HepG2 (cell line): ENCODE data around the gene MLST8. TPM values are rescaled to one million over a fixed set of nuclear protein-coding genes. Genes with fewer than 3 reads are reported as not detected.

ENCODE experiments used
- ATAC-seq: fragments of 200-7000 bp; cut with Tn5 transposase; 3 replicates; pipeline ENCODE4 v1.9.1; 2020; ENCODE audit warnings: mild to moderate bottlenecking, moderate library complexity
- BruUV-seq: library from RNA; stranded (reverse); fragments of 400-500 nt; replicated peaks from 2 replicates; lab custom pipeline; 2021; lab: Mats Ljungman, UMichigan
- CTCF ChIA-PET: fragments of 300-600 bp; formaldehyde crosslinking; extraction: SDS; loops from one replicate; lab custom pipeline; 2021; ENCODE audit warnings: low total read pairs, inconsistent platforms, low intra/inter-chr PET ratio; lab: Yijun Ruan, JAX
- POLR2A ChIA-PET: fragments of 350-600 bp; sonication (Branson Sonifier 250); formaldehyde crosslinking; loops from one replicate; lab custom pipeline; 2020; ENCODE audit warnings: antibody characterized with exemption, inconsistent platforms; lab: Yijun Ruan, JAX
- DNase-seq: peaks from one replicate; pipeline ENCODE4 v3.0.0-alpha.2; 2015; ENCODE audit warnings: low spot score
- FAIRE-seq: peaks from 3 replicates; lab custom pipeline; 2011; peaks lifted over from hg19 to GRCh38; lab: Jason Lieb, UNC
- H2AFZ ChIP-seq: one replicate; pipeline ENCODE4 v1.6.1; 2011; ENCODE audit warnings: low read length, inconsistent platforms
- H3K27ac ChIP-seq: fragments of 300-600 bp; 3 replicates; pipeline ENCODE4 v1.8.0; 2011; ENCODE audit warnings: mixed run types, mild to moderate bottlenecking, mixed read lengths, low read length, inconsistent platforms; ENCODE audit not compliant: insufficient read depth; ENCODE audit errors: extremely low read length
- H3K27me3 ChIP-seq, 2 experiments: fragments of 200-600 bp in 1 of 2; 2 replicates in 1 of 2; 3 replicates in 1 of 2; pipeline versions ENCODE4 v1.6.0 to v1.8.0; 2011; ENCODE audit warnings: low read length in 2 of 2, mild to moderate bottlenecking in 2 of 2, moderate library complexity in 2 of 2, inconsistent platforms in 1 of 2; ENCODE audit not compliant: insufficient read depth in 2 of 2, control insufficient read depth in 1 of 2
- H3K36me3 ChIP-seq, 2 experiments: fragments of 200-600 bp in 1 of 2; replicated peaks in 1 of 2; 2 replicates in 1 of 2; 3 replicates in 1 of 2; pipeline versions ENCODE4 v1.5.1 to v1.8.0; 2011; ENCODE audit warnings: low read length in 2 of 2, inconsistent platforms in 1 of 2; ENCODE audit not compliant: insufficient read depth in 2 of 2, control insufficient read depth in 1 of 2
- H3K4me1 ChIP-seq: 2 replicates; pipeline ENCODE4 v1.5.1; 2012; ENCODE audit warnings: low read length, inconsistent platforms; ENCODE audit not compliant: insufficient read depth
- H3K4me2 ChIP-seq: 2 replicates; pipeline ENCODE4 v1.6.0; 2011; ENCODE audit warnings: low read depth, low read length, inconsistent platforms
- H3K4me3 ChIP-seq, 3 experiments: fragments of 200-600 bp in 1 of 3; sonication (generic), shearing (Covaris generic) in 1 of 3; replicated peaks in 1 of 3; 2 replicates each; pipeline ENCODE4 v1.5.1; 2011 to 2016; ENCODE audit warnings: low read length in 3 of 3, inconsistent platforms in 2 of 3, low read depth in 2 of 3, mild to moderate bottlenecking in 2 of 3, control low read depth in 1 of 3, mixed read lengths in 1 of 3; ENCODE audit not compliant: insufficient read depth in 1 of 3
- H3K79me2 ChIP-seq: one replicate; pipeline ENCODE4 v1.6.1; 2011; ENCODE audit warnings: low read length, inconsistent platforms; ENCODE audit not compliant: insufficient read depth
- H3K9ac ChIP-seq: 2 replicates; pipeline ENCODE4 v1.6.0; 2011; ENCODE audit warnings: mild to moderate bottlenecking, low read depth, low read length, inconsistent platforms; ENCODE audit not compliant: insufficient read depth
- H3K9me3 ChIP-seq: 2 replicates; pipeline ENCODE4 v1.5.1; 2012; ENCODE audit warnings: mild to moderate bottlenecking, low read length
- H4K20me1 ChIP-seq: 2 replicates; pipeline ENCODE4 v1.6.0; 2011; ENCODE audit warnings: inconsistent platforms, mild to moderate bottlenecking, low read length, moderate library complexity; ENCODE audit not compliant: insufficient read depth
- FOXM1 ChIP-seq: sonication (generic); formaldehyde crosslinking; IDR thresholded peaks from 2 replicates; pipeline ENCODE4 v1.5.0; 2020; ENCODE audit warnings: missing genetic modification reagents
- HNF1B ChIP-seq: sonication (generic); formaldehyde crosslinking; IDR thresholded peaks from 2 replicates; pipeline ENCODE4 v1.5.1; 2020; ENCODE audit warnings: mild to moderate bottlenecking, moderate library complexity, missing genetic modification reagents
- MAFK ChIP-seq, 2 experiments: IDR thresholded peaks in 1 of 2; conservative IDR thresholded peaks in 1 of 2; 2 replicates each; pipeline ENCODE4 v1.6.1; 2011; ENCODE audit warnings: improper control_type of control experiment in 2 of 2, low read length in 2 of 2
- MTF1 ChIP-seq: sonication (generic); formaldehyde crosslinking; IDR thresholded peaks from 2 replicates; pipeline ENCODE4 v1.5.0; 2020; ENCODE audit warnings: missing genetic modification reagents
- PLSCR1 ChIP-seq: sonication (generic); formaldehyde crosslinking; IDR thresholded peaks from 2 replicates; pipeline ENCODE4 v1.5.0; 2020; ENCODE audit warnings: missing genetic modification reagents, mild to moderate bottlenecking, borderline replicate concordance
- ZNF180 ChIP-seq: sonication (generic); formaldehyde crosslinking; IDR thresholded peaks from 2 replicates; pipeline ENCODE4 v1.4.0; 2020; ENCODE audit warnings: low read depth, missing genetic modification reagents, borderline replicate concordance
- WGBS: methylation state at CpG from one replicate; pipeline ENCODE4 v1.1.6; 2017; ENCODE audit warnings: low lambda C conversion rate; 5-methylcytosine and 5-hydroxymethylcytosine counted together
- in situ Hi-C: cut with HindIII; loops from 2 replicates; pipeline ENCODE4 v1.10.0; 2017; ENCODE audit warnings: low pct_unique_long_range_greater_than_20kb; ENCODE audit not compliant: extremely low pct_ligation_motif_present
- intact Hi-C: fragments of 100-400 bp; cut with micrococcal nuclease; formaldehyde crosslinking; loops from one replicate; pipeline ENCODE4 v1.10.0; 2022; ENCODE audit not compliant: unreplicated experiment
- polyA plus RNA-seq, 8 experiments: library from polyadenylated mRNA; depleted of rRNA in 3 of 8; stranded (reverse) in 7 of 8; unstranded in 1 of 8; fragments of >200 nt; fragmentation: Illumina TruSeq in 4 of 8; extraction: Trizol in 4 of 8; gene quantifications; 2 replicates each; pipeline versions ENCODE4 v1.2.1 to v1.2.3, GENCODE V29; 2011 to 2016; ENCODE audit warnings: low read depth in 4 of 8, missing spikeins in 1 of 8, mixed read lengths in 1 of 8; ENCODE audit not compliant: insufficient read depth in 1 of 8
- total RNA-seq, 5 experiments: library from RNA; depleted of rRNA; stranded (reverse); fragments of >200 nt; fragmentation: Illumina TruSeq; extraction: Trizol; gene quantifications; 2 replicates each; pipeline ENCODE4 v1.2.3, GENCODE V29; 2016; ENCODE audit warnings: low read depth in 1 of 5

Gene MLST8
- total and polyA plus RNA-seq, 2 of the 13 experiments (the other 11 are each of a cell fraction or from before 2014, with no cell fraction given) = 30.8 to 72.7 TPM

DNA sequence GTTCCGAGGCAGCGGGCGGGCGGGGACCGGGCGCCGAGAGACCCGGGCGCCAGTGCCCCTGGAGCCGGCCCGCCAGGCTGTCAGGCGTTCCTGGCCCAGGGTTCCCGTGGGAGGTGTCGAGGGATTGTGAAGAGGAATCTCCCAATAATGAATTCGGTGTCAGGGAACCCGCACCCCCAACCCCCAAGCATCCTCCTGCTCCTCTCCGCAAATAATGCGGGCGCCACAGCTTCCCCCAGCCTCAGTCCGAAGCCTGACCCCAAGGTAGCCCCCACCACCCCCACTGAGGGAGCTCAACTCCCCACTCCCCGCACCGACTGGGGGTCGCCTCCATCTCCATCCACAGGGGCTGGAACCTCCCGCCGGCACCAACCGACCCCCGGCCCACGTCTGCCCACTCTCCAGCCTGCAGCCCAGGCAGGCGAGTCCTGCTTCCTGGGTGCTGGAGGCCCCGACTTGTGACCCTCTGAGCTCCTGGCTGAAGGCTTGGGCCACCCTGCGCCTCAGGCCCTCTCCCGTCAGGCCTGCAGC is 8.2 kb upstream of the MLST8 start:
- Histone ChIP-seq H3K79me2 (no peaks in the 10 kb centered on the region), H3K36me3 (no peaks in the 10 kb centered on the region), H3K9ac (0 out of 2 replicates have a peak overlapping the region, but pooled peaks have one; percentile 15), H3K27ac (no peak overlapping the region), H2AFZ (no peak overlapping the region), H3K9me3 (no peaks in the 10 kb centered on the region), H4K20me1 (no peaks in the 10 kb centered on the region), H3K4me1 (peaks cover 48% of the 10 kb centered on the region), H3K27me3 (peaks cover 2 to 39% of the 10 kb centered on the region in 2 experiments; a peak in 3 of 5 replicates), H3K4me2 (peak overlapping the region; percentile 49), H3K4me3 (peak overlapping the region in 2 of 3 experiments; percentile 17 to 55; a peak in 2 of 6 replicates)
- in situ Hi-C loops = no loop called here
- 70% methylated on average over 11 of the region's 32 CpGs for WGBS
- POLR2A ChIA-PET = interaction anchor here (1.8 kb wide), 1 partner anchor 54 kb away, joined by 5 read pairs; the partner anchor contains the start of gene ECI1
- FAIRE-seq (no peak), DNase-seq (no peak), ATAC-seq (no peak)
- no TSS peak for BruUV-seq
- CTCF ChIA-PET = no interaction called here
- intact Hi-C loops = loop anchor here (5.0 kb wide), 2 partner anchors 35 to 55 kb away; partner anchors contain the start of gene ECI1
- no peak for TF ChIP-seq FOXM1 (CRISPR knock-in tag)
- no peak for TF ChIP-seq HNF1B (CRISPR knock-in tag)
- TF ChIP-seq ZNF180 (CRISPR knock-in tag) = no peak
- no peak for TF ChIP-seq MAFK (conservative IDR thresholded peaks at IDR 0.05 in 1 of 2, IDR thresholded peaks at IDR 0.05 in 1 of 2; ENCODE audit: low read length in 2 of 2)
- no peak for TF ChIP-seq MTF1 (CRISPR knock-in tag)
- no peak for TF ChIP-seq PLSCR1 (CRISPR knock-in tag)
